ENCODE results near the gene MSANTD1.
A peak's percentile ranks its signal among the peaks of the same experiment; 100 is the strongest.
"Not testable (repeated sequence)": the region's sequence is repeated elsewhere in the genome, so short reads cannot be mapped to it uniquely, and the experiment has no call there.

Gene MSANTD1

GRCh38 chr4:3291969-3292570 is 43.1 kb downstream of the MSANTD1 start:
- peak; percentile 17 for DNase-seq

- peak; percentile 86 for DNase-seq
Measured at GRCh38 chr4:3292571-3293400, 43.8 kb downstream of the MSANTD1 start, which contains the start of gene RGS12. Gene RGS12, plus strand, starts transcription at chr4:3293021. Its CDS starts 23,150 bp downstream, at chr4:3316171.

- no peak for DNase-seq
Measured at GRCh38 chr4:3293401-3294391, 44.7 kb downstream of the MSANTD1 start.

GRCh38 chr4:3294401-3295241 is 45.7 kb downstream of the MSANTD1 start:
- no peak for DNase-seq

- no peak for DNase-seq
Measured at GRCh38 chr4:3295837-3296624, 47.1 kb downstream of the MSANTD1 start.

- DNase-seq, result no peak
Measured at GRCh38 chr4:3296651-3297050, 47.7 kb downstream of the MSANTD1 start.

- DNase-seq, result no peak
Measured at GRCh38 chr4:3297066-3297859, 48.3 kb downstream of the MSANTD1 start.

- DNase-seq, result no peak
Measured at GRCh38 chr4:3299122-3299975, 50.4 kb downstream of the MSANTD1 start.

GRCh38 chr4:3299976-3300671 is 51.2 kb downstream of the MSANTD1 start:
- no peak for DNase-seq

- not testable (repeated sequence) for DNase-seq
Measured at GRCh38 chr4:3300882-3301281, 51.9 kb downstream of the MSANTD1 start.

GRCh38 chr4:3301450-3302172 is 52.7 kb downstream of the MSANTD1 start:
- no peak for DNase-seq

GRCh38 chr4:3302173-3302785 is 53.3 kb downstream of the MSANTD1 start:
- DNase-seq, result peak; percentile 55

GRCh38 chr4:3302786-3303564 is 54.0 kb downstream of the MSANTD1 start:
- DNase-seq, result no peak

GRCh38 chr4:3303565-3303824 is 54.5 kb downstream of the MSANTD1 start:
- no peak for DNase-seq

GRCh38 chr4:3303923-3304710 is 55.2 kb downstream of the MSANTD1 start:
- DNase-seq, result no peak

Data from stimulated activated CD4-positive, alpha-beta T cell treated with anti-CD3 and anti-CD28 coated beads, Interleukin-4, amount 100 ng/mL, for 1 hour (primary cell).